COR-L47 (cell line): ENCODE results near the gene SND1.
A peak's percentile ranks its signal among the peaks of the same experiment; 100 is the strongest.

Experiments
- DNase-seq: peaks from one replicate; lab custom pipeline; 2025; lab: John Stamatoyannopoulos, UW

SND1 gene

DNA sequence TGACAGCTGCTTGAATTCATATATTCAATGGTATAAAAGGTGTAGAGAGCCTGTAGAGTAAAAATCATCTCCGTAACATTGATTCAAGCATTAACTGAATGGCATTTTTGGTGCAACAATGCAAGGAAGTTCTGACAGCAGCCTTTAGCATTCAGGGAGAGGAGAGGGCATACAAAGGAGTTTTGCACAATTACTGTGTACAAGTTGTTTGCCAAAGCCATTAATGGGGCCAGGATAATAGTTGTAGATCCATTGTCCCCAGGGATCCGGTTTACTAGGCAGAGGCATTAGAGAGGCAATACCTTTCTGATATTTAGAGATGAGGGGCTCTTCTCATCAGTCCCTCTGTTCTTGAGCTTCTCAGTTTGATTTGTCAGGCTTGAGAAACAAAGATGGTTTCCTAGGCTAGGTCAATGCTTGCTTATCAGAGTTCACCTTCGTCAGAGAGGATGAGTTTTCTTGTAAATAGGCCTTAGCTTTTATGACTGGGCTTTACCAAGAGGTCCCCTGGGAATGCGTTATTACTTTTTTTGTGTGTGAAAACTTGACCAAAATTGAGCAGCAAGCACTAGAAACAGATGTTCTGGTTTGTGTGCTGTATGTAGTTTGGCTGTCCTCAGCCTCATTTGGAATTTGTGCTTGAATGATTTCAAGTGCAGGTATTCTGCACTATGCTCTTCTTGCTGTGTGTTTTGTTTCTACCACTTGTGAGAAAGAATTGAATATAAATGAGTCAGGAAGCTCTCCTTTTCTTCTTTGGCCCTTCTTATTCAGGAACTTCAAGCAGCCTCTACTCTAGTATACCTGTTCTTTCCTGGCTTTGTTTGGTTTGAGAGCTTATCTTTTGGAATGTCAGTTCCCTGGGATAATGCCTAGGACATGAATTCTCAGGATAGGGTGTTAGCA is 32.0 kb downstream of the SND1 start:
- peak; percentile 37 for DNase-seq

DNA sequence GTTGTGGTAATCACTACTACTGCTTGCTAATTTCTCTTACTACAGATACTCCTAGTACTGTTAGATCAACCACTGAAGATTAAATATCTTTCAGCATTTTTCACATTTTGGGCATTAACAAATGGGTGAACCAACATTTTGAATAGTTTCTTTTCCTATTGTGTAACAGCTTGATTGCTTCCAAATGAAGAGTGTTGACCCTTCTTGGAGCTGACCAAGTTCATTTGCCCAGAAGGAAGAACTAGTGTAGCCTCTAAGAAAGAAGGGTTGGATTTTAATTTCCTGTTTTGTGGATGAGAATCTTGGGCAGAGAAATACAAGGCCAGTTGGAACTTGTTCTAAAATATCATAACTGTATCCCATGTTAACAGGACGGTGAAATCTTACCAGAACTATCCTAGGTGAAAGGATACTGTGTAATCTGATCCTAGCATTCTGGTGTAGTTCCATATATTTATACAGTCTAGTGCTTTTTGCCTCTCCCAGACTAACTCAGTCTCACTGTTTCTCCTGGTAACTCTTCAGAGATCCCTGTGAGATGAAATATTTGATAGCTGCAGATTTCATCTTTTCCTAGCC is 37.3 kb downstream of the SND1 start:
- DNase-seq: no peak

DNA sequence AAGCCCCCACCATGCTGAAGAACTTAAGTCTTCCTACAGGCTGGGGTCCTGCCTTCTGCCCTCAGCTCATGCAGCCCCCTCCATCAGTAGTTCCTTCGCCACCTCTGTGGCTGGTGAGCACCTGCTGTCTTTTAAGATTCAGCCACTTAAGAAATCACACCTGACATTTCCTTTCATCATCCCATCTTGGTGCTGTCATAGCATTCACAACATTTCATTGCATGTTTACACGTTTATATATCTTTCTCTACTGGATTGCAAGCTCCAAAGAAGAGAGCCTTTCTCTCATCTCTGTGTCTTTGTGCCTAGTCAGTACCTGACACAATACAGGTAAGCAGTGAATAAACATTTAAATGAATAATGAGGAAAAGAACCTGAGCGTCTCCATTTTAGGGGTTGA is 38.3 kb downstream of the SND1 start:
- DNase-seq: no peak

DNA sequence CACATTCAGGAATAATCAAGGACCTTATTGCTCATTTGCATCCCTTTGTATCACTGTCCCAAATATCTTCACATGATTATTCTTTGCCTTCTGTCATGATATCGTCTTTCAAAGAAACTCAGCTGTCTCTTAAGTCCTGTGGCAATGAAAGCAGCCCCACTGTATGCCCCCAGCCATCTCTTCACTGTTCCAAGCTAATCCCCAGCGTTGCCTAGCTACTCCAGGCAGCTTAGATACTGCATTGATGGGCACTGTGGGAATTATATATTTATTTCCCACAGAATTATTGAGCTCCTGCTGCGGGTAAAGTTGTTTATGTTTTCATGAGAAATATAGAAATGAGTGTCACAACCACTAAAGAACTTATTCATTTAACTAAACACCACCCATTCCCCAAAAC is 38.8 kb downstream of the SND1 start:
- DNase-seq: no peak

DNA sequence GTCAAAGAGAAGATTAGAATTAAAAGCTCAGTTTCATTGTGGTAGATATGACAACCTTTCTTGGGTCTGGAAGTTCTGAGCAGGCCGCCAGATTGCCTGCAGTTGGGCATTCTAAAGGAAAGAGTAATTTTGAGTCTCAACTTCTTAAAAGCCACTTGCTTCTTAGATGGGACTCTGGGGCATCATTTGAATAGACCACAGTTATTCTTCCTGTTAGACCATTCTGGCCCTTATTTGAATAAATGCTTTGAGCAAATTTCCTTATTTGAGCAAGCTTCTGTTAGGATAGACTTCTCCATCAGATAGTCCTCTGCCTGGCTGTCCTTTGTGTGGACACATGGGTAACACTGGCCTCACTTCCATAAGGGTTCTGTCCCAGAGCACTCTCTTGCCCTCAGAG is 40.2 kb downstream of the SND1 start:
- DNase-seq: no peak

DNA sequence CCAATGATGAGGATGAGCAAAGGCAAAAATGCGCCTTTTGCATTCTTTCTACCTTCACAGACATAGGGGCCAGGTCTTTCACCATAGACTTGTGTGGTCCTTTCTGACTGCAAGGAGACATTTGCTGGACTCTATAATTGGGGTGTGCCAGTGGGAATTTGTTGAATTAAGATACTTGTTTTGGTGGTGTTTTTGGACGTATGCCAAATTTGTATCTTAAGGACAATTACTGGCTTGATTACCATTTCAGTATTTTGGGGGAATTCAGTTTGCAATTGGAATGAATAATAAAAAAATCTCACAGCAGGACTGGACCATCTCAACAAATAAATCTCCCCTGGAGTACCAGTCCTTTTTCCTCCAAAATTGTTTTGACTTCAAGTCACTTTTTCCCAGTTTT is 47.9 kb downstream of the SND1 start:
- DNase-seq: no peak

DNA sequence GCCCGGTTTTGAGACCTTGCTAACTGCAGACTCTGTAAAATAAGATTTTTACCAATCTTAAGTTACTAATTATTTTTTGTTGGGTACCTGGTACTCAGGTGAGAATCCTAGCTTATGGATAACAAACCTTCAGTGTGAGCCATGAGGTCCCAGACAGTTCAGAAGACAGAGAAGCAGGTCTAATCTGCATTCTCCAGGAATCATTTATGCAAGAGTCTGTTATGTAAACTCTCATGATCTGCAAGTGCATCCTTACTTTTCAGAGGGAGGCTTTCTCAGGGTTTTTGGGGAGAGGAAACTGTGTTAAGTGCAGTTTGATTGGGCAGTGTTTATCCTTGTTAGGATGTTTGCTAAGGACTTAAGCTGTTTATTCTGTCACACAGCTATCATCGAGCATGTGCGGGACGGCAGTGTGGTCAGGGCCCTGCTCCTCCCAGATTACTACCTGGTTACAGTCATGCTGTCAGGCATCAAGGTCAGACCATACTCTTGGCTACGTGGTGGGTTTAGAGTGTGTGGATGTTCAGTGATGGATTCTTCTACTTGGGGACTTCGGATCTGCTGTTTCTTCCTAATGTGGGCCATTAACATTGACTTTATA is 50.2 kb downstream of the SND1 start:
- no peak for DNase-seq

DNA sequence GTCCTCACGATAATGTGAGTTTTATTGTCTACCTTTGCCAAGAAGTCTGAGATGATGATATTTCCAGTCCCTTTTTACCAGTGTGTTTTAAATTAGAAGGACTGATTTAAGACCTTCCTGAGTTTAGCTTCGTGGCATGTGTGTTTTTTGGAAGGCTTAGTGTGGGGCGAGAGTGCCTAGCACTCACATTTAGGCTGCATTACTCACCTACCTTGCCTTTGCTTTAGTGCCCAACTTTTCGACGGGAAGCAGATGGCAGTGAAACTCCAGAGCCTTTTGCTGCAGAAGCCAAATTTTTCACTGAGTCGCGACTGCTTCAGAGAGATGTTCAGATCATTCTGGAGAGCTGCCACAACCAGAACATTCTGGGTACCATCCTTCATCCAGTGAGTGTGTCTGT is 50.9 kb downstream of the SND1 start:
- DNase-seq: no peak

DNA sequence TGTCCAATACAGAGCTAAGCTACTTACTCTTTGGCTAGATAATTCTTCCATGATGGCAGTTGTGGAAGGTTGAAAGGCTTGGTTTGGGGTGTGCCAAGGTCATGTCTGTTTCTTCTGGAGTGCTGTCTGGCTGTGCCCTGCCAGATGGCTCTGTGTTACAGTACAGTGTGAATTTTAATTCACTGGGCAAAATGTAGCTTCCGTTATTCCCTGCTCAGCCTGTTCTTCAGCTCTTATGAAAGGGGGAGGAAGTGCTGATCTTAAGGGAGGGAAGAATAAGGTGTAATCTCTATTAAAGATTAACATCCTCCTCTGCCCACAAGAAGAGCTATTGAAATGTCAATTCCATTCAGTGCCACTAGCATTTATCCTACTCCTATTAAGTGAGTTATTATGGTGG is 52.2 kb downstream of the SND1 start:
- no peak for DNase-seq

DNA sequence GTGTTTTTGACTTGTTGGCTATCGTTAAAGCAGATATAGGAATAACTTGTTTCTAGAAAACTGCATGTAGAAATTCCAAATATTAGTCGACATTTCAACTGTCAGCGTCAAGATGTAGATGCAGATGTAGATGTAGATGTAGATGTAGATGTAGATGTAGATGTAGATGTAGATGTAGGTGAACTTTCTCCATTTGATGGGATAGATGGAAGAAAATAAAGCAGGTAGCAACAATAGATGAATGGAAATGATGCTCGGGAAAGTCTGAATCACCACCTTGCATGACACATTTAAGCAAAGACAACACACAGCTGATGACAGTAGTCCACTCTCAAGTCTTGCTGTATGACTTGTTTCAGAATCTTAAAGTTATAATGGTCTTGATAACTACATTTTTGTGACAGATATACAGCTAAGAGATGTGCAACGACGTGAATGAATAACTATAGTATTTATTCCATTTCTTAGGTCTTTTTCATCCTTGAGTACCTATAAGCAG is 53.5 kb downstream of the SND1 start:
- DNase-seq: no peak

DNA sequence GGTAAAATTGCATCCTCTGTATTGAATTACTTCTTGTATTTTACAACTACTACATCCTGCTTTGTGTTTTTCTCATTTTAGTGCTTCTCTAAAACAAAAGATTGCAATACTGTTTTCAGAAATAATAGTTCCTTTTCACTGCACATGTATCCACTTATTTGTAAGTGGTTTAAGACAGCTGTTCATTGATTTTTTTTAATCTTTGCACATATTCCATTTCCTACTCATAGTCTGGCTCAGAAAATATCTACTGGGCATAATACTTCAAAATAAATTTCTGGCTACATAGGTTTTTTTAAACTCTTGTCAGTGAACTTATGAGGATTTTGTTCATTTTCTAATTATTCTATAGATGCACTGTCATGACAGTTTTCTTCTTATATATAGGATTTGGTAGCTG is 54.8 kb downstream of the SND1 start:
- no peak for DNase-seq

DNA sequence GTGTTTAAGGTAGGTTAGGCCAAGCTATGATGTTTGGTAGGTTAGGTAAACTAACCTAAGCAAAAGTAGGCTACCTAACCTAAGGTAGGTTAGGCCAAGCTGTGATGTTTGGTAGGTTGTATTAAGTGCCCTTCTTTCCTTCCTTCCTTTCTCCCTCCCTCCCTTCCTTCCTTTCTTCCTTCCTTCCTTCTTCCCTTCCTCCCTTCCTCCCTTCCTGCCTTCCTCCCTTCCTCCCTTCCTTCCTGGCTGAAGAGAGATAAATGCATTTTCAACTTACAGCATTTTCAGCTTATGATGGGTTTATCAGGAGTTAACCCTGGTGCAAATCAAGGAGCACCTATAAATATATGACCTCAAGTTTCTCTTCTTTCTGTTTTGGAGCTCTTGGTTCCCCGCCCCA is 56.2 kb downstream of the SND1 start:
- no peak for DNase-seq

DNA sequence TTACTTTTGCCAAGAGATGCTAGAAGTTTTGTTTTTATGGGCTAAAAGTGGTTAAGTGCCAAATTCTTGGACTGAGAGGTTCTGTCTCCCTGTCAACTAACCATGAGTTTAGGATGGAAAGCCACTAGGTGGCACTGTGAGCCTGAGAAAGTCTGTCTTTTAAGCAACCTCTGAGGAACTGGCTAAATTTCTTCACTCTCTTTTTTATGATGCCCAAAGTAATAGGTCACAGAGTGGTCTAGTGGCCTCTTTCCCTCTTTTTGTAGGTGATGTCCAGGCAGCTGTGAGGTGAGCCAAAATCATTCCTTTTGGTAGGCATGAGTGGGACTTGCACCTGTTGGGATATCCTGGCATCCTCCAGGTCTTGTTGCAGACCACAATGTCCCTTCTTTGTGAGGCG is 56.8 kb downstream of the SND1 start:
- peak; percentile 47 for DNase-seq

DNA sequence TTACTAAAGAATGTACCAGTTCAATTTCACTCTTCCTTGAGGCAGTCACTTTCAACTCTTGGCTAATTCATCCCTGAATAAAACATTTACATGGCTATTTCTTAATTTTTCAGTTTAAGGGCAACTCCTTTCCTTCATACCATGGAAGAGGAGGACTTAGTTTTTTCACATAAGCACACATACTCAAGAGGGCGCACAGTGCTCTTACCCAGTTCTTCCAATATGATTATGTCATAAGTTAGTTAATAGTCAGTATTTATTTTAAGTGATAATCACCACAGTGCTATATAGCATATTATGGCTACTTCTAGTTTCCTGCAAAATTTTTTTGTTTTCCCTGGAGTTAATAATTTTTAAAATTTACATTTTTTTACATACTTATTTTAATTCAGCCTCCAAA is 58.6 kb downstream of the SND1 start:
- peak; percentile 3 for DNase-seq

DNA sequence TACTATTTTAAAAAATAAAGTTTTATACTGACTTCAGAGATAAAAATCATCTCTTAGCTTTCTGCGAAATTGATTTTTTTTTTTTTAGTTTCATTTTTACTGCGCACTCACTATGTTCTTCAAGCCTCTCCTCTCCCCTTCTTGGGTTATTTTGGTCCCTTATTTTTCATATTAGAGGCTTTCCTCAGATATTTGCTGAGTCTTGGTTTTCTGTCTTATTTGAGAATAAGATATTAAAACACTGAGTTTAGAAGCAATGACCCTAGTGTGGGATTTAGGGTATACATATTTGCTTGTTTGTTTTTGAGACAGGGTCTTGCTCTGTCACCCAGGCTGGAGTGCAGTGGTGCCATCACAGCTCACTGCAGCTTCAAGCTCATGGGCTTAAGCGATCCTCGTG is 59.9 kb downstream of the SND1 start:
- DNase-seq: no peak

DNA sequence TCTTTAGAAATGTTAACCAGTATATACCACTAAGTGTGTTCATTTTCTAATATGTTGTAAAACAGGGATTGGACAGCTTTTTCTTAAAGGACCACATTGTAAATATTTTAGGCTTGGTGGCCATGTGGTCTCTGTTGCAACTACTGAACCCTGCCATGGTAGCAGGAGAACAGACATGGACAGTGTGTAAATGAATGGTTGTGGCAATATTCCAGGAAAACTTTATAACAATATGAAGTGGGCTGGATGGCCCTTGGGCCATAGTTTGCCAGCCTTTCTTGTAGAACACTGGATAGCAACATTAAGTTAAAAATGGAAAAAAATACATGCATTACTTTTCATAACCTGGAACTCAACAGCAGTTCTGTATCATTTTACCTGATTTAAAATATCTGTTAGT is 61.0 kb downstream of the SND1 start:
- DNase-seq: no peak

DNA sequence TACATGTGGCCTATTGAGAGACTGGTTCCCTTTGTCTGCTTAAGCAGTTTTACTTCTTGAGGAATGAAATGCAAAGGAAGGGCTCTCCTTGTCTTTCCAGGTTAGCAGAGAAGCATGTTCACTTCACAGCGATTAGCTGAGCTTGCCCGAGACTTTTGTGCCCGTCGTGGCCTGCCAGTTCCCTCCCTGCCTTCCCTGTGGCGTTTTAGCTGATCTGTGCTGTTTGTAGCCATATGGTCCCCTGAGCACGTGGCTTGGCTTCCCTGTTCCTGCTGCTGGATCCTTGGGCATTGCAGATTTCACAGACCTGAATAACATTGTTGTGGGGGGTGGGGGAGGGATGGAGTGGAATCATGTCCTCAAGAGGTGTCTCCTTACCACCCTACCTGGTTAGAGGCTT is 61.8 kb downstream of the SND1 start:
- no peak for DNase-seq

DNA sequence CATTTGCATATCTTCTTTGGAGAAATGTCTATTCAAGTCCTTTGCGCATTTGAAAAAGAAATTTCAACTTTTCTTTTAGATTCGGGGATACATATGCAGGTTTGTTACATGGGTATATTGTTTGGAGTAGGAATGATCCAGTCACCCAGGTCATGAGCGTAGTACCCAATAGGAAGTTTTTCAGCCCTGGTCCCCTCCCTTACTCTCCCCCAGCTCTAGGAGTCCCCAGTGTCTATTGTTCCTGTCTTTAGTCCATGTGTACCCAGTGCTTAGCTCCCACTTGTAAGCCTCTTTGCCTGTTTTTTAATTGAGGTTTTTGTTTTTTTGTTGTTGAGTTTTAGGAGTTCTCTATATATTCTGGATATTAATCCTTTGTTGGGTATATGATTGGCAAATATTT is 63.3 kb downstream of the SND1 start:
- no peak for DNase-seq

DNA sequence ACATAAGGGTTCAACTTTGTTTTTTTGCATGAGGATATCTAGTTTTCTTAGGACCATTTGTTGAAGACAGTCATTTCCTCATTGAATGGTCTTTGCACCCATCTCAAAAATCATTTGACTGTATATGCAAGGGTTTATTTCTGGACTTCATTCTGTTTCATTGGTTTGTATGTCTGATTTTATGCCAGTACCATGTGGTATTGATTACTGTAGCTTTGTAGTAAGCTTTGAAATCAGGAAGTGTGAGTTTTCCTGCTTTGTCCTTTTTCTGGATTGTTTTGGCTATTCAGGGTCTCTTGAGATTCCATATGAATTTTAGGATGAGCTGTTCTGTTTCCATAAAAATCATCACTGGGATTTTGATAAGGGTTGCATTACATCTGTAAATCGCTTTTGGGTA is 63.9 kb downstream of the SND1 start:
- DNase-seq: no peak

DNA sequence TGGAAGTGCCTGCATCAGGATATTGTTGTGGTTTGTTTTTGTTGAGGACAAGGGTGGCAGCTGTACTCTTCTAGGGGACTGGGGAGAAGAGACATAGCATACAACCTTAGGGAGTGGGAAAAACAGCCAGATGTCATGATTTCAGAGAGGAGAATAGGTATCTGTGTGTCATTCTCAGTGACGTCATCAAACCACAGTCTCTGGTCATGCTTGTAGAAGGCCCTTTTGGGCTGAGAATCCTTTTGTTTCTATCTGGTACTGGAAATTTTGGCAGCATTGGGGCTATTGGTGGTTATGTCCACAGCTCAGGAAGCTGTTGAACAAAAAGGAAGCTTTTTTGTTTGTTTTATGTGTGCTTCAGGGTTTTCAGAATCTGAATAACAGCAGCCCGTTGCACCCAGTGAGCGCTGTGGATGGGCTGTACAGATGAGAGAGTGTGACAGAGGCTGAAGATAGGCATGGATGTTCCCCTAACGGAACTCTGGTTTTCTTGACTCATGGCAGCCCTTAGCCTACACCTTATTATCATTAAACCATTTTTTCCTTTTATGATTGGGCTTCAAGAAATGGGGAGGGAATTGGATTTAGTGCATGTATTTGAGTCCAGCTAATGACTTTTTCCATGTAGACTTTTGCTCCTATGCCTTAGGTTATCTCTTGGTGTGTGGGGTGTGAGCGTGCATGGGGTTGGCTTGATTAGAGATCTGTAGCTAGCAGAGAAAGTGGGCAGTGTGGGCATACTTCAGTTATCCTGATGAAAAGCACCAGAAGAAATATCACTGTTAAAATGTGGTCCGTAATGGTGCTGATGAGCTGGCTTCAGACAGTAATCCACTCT is 65.7 kb downstream of the SND1 start:
- no peak for DNase-seq

DNA sequence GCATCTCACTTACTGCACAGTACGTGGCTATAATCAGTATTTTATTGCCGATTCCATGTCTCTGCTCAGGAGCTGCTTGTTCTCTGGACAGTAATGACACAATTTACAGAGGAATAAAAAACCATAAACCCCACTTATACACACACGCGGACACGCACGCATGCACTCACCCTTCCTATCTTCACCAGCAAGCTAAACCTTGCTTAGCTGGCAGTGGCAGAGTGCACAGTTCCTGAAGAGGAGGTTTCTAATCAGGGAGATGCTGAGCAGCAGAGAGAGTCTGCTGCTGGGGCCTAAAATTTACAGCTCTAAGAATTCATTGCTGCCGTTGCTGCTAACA is 66.3 kb downstream of the SND1 start:
- DNase-seq: no peak

DNA sequence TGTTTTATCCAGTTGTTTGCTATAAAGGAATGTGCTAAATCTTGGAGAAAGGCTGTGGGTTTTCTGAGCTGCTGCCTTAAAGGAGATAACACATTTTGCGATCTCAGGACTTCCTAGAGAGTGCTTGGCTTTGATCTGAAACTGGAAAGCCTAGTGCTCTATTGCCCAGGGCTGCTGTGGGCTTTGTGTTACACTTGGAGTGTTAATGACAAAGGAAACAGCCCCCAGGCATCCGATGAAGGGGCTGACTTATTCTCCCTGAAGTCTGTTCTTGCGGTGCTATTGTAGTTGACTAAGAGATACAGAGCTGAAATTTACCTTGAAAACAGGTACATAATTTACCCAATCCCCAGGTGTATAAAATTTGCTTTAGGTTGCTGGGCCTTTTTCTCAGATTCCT is 74.5 kb downstream of the SND1 start:
- DNase-seq: no peak
